ENCODE results near the gene ZNF511.

The ZNF511 gene

DNA sequence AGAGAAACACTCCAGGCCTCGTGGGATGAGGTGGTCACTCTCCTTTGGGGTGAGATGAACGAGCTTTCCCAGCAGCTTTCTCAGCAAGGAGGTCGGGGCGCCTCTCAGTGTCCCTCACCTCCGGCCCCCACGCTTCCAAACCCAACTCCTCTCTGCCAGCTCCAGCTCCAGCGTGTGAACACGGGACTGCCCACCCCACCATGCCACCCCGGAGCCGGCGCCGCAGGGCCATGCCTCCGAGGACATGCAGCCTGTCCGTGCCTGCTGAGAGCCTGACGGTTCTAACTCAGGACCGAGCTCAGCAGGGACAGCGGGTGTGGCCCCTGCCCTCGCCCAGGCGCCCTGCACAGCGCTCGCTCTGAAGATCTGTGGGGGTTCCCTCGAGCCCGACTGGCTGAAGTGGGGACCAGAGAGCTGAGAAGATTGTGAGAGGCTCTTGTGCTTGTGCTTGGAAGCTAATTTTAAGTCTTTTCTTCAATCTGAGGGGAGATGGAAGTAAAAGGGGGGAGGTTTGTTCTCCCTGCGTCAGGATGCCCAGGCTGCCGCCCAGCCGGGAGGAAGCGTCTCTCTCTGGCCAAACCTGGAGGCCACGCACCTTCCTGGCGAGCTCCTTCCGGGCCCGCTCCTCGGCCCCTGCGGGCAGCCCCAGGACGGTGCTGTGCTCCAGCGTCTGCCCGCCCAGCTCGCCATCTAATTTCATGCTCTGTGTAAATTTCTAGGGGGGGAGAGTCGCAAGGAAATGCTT lies 26.9 kb upstream of the ZNF511 start:
- DNase-seq (ENCODE audit: extremely low spot score): no peak
- TF ChIP-seq, protein P1, sequence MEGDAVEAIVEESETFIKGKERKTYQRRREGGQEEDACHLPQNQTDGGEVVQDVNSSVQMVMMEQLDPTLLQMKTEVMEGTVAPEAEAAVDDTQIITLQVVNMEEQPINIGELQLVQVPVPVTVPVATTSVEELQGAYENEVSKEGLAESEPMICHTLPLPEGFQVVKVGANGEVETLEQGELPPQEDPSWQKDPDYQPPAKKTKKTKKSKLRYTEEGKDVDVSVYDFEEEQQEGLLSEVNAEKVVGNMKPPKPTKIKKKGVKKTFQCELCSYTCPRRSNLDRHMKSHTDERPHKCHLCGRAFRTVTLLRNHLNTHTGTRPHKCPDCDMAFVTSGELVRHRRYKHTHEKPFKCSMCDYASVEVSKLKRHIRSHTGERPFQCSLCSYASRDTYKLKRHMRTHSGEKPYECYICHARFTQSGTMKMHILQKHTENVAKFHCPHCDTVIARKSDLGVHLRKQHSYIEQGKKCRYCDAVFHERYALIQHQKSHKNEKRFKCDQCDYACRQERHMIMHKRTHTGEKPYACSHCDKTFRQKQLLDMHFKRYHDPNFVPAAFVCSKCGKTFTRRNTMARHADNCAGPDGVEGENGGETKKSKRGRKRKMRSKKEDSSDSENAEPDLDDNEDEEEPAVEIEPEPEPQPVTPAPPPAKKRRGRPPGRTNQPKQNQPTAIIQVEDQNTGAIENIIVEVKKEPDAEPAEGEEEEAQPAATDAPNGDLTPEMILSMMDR (IDR thresholded peaks at IDR 0.05; ENCODE audit: control extremely low read depth, extremely low read depth, low read depth, missing control alignments): no peak
- POLR2A ChIA-PET: no interaction called here
- CTCF ChIA-PET: interaction anchor here (1.4 to 5.6 kb wide), 3 partner anchors 23 to 47 kb away, joined by 3 to 28 read pairs (median 4); no protein-coding TSS in a partner anchor

DNA sequence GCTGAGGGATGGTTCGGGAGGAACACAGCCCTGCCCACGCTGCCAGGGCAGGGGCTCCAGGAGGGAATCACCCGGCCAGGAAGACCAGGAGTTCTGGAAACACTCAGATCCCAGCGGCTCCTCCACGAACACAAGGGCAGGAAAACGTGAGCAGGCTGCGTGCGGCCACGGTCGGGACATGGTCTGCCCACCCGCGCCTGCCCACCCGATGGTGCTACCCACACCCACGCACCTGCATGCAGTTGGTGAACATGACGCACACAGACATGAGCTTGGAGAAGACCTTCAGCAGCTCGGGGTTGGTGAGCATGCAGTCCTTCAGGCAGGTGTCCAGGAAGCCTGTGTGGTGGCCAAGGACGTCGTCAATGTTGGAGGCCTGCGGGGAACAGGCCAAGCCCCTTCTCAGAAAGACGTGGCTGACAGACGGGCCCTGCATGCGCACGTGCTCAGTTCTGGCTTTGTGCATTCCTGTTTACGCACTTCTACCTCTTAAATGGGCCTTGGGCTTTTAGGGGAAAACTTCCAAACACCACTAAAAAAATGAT lies 25.8 kb upstream of the ZNF511 start:
- ChIA-PET CTCF (interaction anchor here (1.4 to 5.6 kb wide), 3 partner anchors 21 to 45 kb away, joined by 3 to 28 read pairs (median 5); no protein-coding TSS in a partner anchor), POLR2A (no interaction called here)
- no peak for DNase-seq (ENCODE audit: extremely low spot score)
- TF ChIP-seq, protein P1 (IDR thresholded peaks at IDR 0.05; ENCODE audit: control extremely low read depth, extremely low read depth, low read depth, missing control alignments): no peak

DNA sequence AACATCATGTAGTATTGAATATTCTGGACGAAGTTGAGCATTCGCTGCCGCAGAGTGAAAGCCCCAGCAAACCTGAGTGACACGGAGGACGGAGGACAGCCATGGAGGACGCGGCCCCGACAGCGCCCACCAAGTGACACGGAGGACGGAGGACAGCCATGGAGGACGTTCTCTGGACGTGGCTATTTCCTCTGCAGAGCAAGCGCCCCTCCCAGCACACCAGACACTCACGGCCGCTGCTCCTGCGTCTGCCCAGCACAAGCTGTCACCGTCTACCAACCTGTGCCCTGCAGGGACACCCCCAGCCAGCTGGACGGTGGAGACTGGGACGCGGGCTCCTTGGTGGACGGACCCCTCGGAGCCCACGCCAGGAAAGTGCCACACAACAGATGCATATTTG lies 24.8 kb upstream of the ZNF511 start:
- CTCF ChIA-PET: interaction anchor here (1.8 kb wide), 2 partner anchors 8 to 20 kb away, joined by 4 to 5 read pairs; no protein-coding TSS in a partner anchor
- POLR2A ChIA-PET: no interaction called here
- TF ChIP-seq, protein P1 (IDR thresholded peaks at IDR 0.05; ENCODE audit: control extremely low read depth, extremely low read depth, low read depth, missing control alignments): no peak
- no peak for DNase-seq (ENCODE audit: extremely low spot score)

DNA sequence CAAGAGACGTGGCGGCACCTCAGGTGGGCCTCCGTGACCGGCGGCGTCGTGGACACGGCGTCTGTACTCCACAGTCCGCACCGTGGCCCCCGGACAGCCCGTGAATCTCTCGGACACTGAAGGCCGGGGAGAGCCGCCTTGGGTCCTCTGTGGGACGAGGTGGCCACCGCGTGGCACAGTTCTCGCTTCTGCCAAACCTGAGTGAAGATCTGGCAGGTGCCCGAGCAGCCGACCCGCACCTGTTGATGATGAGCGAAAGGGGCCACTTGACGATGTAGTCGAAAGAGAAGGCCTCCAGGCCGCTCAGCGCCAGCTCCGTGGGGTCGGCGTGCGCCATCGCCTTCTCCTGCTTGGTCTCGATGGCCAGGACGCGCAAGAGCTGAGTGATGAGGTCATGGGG lies 23.5 kb upstream of the ZNF511 start:
- ChIA-PET POLR2A (no interaction called here), CTCF (interaction anchor here (0.9 to 1.8 kb wide), 2 partner anchors 10 to 23 kb away, joined by 3 to 4 read pairs; no protein-coding TSS in a partner anchor)
- TF ChIP-seq, protein P1 (IDR thresholded peaks at IDR 0.05; ENCODE audit: control extremely low read depth, extremely low read depth, low read depth, missing control alignments): no peak
- no peak for DNase-seq (ENCODE audit: extremely low spot score)

DNA sequence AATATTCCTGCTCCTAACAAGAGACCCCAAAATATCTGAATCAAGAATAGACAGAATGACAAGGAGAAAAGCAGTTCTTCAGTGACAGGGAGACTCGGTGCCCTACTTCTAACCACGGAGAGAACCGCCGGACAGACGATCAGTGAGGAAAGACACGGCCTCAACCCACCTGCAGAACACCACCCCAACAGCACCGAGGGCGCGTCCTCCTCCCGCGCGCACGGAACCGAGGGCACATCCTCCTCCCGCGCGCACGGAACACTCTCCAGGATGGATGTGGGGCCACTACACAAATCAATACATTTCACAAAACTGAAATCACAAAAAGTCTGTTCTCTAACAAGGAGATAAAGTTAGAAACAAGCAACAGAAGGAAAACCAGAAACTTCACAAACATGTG lies 22.3 kb upstream of the ZNF511 start:
- CTCF ChIA-PET: interaction anchor here (1.0 to 2.3 kb wide), 3 partner anchors 11 to 21 kb away, joined by 3 to 10 read pairs (median 3); no protein-coding TSS in a partner anchor
- no peak for DNase-seq (ENCODE audit: extremely low spot score)
- TF ChIP-seq, protein P1 (IDR thresholded peaks at IDR 0.05; ENCODE audit: control extremely low read depth, extremely low read depth, low read depth, missing control alignments): no peak
- POLR2A ChIA-PET: no interaction called here

DNA sequence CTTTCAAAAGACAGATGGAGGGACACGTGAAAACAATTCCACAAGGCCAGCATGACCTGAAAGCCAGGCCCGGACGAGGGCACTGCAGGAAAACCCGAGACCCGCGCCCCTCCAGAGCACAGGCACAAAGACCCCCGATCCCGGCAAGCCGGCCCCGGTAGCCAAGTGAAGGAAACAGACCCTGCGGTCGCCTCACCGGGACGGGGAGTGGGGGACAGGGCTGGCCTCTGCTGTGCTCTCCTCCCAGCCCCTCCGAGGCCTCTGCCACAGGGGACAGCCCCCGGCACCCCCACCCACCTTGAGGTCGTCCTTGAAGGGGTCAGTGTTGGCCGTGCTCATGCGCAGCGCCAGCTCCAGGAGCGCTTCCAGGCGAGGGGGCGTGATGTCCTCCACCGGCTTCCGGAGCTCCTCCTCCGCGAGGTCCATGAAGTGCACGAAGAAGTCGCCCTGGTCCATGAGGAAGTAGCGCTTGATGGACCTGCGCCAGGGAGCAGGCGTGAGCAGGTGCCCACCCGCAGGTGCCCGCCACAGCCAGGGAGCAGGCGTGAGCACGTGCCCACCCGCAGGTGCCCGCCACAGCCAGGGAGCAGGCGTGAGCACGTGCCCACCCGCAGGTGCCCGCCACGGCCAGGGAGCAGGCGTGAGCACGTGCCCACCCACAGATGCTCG lies 20.7 kb upstream of the ZNF511 start:
- ChIA-PET POLR2A (no interaction called here), CTCF (interaction anchor here (1.4 to 2.3 kb wide), 2 partner anchors 10 to 20 kb away, joined by 5 to 10 read pairs; no protein-coding TSS in a partner anchor)
- TF ChIP-seq, protein P1 (IDR thresholded peaks at IDR 0.05; ENCODE audit: control extremely low read depth, extremely low read depth, low read depth, missing control alignments): no peak
- no peak for DNase-seq (ENCODE audit: extremely low spot score)
